ES-I3 (cell line): ENCODE results near the gene PNKD.

ENCODE experiments used
- H3K36me3 ChIP-seq: 2 replicates; pipeline ENCODE4 v1.6.1; 2013; ENCODE audit warnings: mild to moderate bottlenecking, low read length, control low read depth, moderate library complexity; ENCODE audit not compliant: insufficient read depth
- H3K4me1 ChIP-seq: 2 replicates; pipeline ENCODE4 v1.6.1; 2013; ENCODE audit warnings: mild to moderate bottlenecking, control low read depth, low read length; ENCODE audit not compliant: insufficient read depth
- H3K9ac ChIP-seq: 2 replicates; pipeline ENCODE4 v1.6.1; 2013; ENCODE audit warnings: low read depth, mild to moderate bottlenecking, low read length, moderate library complexity
- H3K9me3 ChIP-seq: 2 replicates; pipeline ENCODE4 v1.6.1; 2013; ENCODE audit warnings: mild to moderate bottlenecking, low read length, moderate library complexity; ENCODE audit not compliant: control insufficient read depth, insufficient read depth

PNKD gene

GRCh38 chr2:218334531-218334930 is 64.2 kb downstream of the PNKD start:
- Histone ChIP-seq H3K36me3 (no peaks in the 10 kb centered on the region), H3K4me1 (peaks cover 18% of the 10 kb centered on the region), H3K9me3 (no peaks in the 10 kb centered on the region), H3K9ac (no peak overlapping the region)

- no peaks in the 10 kb centered on the region for H3K4me1 ChIP-seq
- H3K9ac ChIP-seq, result no peak overlapping the region
- H3K36me3 ChIP-seq, result no peaks in the 10 kb centered on the region
- H3K9me3 ChIP-seq, result no peaks in the 10 kb centered on the region
These were observed 70.3 kb downstream of the PNKD start for GRCh38 chr2:218340656-218341055.

- Histone ChIP-seq H3K36me3 (no peaks in the 10 kb centered on the region), H3K9ac (no peak overlapping the region), H3K4me1 (no peaks in the 10 kb centered on the region), H3K9me3 (no peaks in the 10 kb centered on the region)
These were observed 71.1 kb downstream of the PNKD start for GRCh38 chr2:218341381-218341780.

- no peaks in the 10 kb centered on the region for H3K4me1 ChIP-seq
- no peaks in the 10 kb centered on the region for H3K36me3 ChIP-seq
- no peaks in the 10 kb centered on the region; the same call in 1 of the 2 replicates for H3K9me3 ChIP-seq
- H3K9ac ChIP-seq, result no peak overlapping the region
These were observed 72.5 kb downstream of the PNKD start for GRCh38 chr2:218342837-218343236.

- Histone ChIP-seq H3K36me3 (no peaks in the 10 kb centered on the region), H3K9me3 (no peaks in the 10 kb centered on the region; the same call in 1 of the 2 replicates), H3K9ac (no peak overlapping the region), H3K4me1 (no peaks in the 10 kb centered on the region)
These were observed 73.3 kb downstream of the PNKD start for GRCh38 chr2:218343591-218343990.

- Histone ChIP-seq H3K4me1 (no peaks in the 10 kb centered on the region), H3K9ac (no peak overlapping the region), H3K36me3 (no peaks in the 10 kb centered on the region), H3K9me3 (no peaks in the 10 kb centered on the region; the same call in 1 of the 2 replicates)
These were observed 73.9 kb downstream of the PNKD start for GRCh38 chr2:218344090-218344754.

GRCh38 chr2:218344755-218345417 is 74.6 kb downstream of the PNKD start:
- Histone ChIP-seq H3K36me3 (no peaks in the 10 kb centered on the region), H3K9ac (no peak overlapping the region), H3K9me3 (no peaks in the 10 kb centered on the region; the same call in 1 of the 2 replicates), H3K4me1 (no peaks in the 10 kb centered on the region)

GRCh38 chr2:218345491-218346236 is 75.3 kb downstream of the PNKD start:
- Histone ChIP-seq H3K9me3 (no peaks in the 10 kb centered on the region; the same call in 1 of the 2 replicates), H3K4me1 (no peaks in the 10 kb centered on the region), H3K36me3 (no peaks in the 10 kb centered on the region), H3K9ac (no peak overlapping the region)

- H3K36me3 ChIP-seq, result no peaks in the 10 kb centered on the region
- H3K9me3 ChIP-seq, result no peaks in the 10 kb centered on the region; the same call in 1 of the 2 replicates
- H3K9ac ChIP-seq, result no peak overlapping the region
- no peaks in the 10 kb centered on the region for H3K4me1 ChIP-seq
These were observed 76.9 kb downstream of the PNKD start for GRCh38 chr2:218347172-218347571.

- H3K4me1 ChIP-seq, result peaks cover 12% of the 10 kb centered on the region; the same call in 1 of the 2 replicates
These were observed 83.7 kb downstream of the PNKD start for GRCh38 chr2:218354045-218354444.

GRCh38 chr2:218354850-218355443 is 84.6 kb downstream of the PNKD start:
- no peaks in the 10 kb centered on the region for H3K9me3 ChIP-seq
- H3K4me1 ChIP-seq, result peaks cover 12% of the 10 kb centered on the region; the same call in 1 of the 2 replicates
- no peaks in the 10 kb centered on the region for H3K36me3 ChIP-seq
- H3K9ac ChIP-seq, result no peak overlapping the region

More at GRCh38 chr2:218354045-218354444, 83.7 kb downstream of the PNKD start:
- H3K9me3 ChIP-seq, result no peaks in the 10 kb centered on the region
- H3K9ac ChIP-seq, result no peak overlapping the region
- H3K36me3 ChIP-seq, result no peaks in the 10 kb centered on the region

- no peak overlapping the region for H3K9ac ChIP-seq
- H3K36me3 ChIP-seq, result no peaks in the 10 kb centered on the region
- H3K4me1 ChIP-seq, result peaks cover 15% of the 10 kb centered on the region; the same call in 1 of the 2 replicates
- no peaks in the 10 kb centered on the region for H3K9me3 ChIP-seq
These were observed 87.2 kb downstream of the PNKD start for GRCh38 chr2:218357236-218358177.

GRCh38 chr2:218360453-218360852 is 90.1 kb downstream of the PNKD start:
- no peak overlapping the region for H3K9ac ChIP-seq
- H3K9me3 ChIP-seq, result no peaks in the 10 kb centered on the region
- H3K36me3 ChIP-seq, result no peaks in the 10 kb centered on the region
- H3K4me1 ChIP-seq, result peaks cover 15% of the 10 kb centered on the region; the same call in 1 of the 2 replicates
